SK-N-SH treated with all-trans-retinoic acid at 6 μM for 48 hours (cell line): ENCODE data around the gene HMX3.

ENCODE experiments used
- ARNTL ChIP-seq: fragments of 450-650 bp; formaldehyde crosslinking; IDR thresholded peaks from 2 replicates; pipeline ENCODE4 v1.5.0; 2020; ENCODE audit warnings: low read depth, mild to moderate bottlenecking, moderate library complexity, borderline replicate concordance
- CSDC2 ChIP-seq: fragments of 250-450 bp; sonication (Bioruptor Pico); IDR thresholded peaks from 2 replicates; pipeline ENCODE4 v1.5.0; 2020; ENCODE audit warnings: mild to moderate bottlenecking, moderate library complexity
- GLIS3 ChIP-seq: fragments of 250-450 bp; sonication (Bioruptor Pico); IDR thresholded peaks from 2 replicates; pipeline ENCODE4 v1.5.0; 2020; ENCODE audit warnings: mild to moderate bottlenecking, moderate library complexity
- OSR1 ChIP-seq: fragments of 250-450 bp; sonication (Bioruptor Pico); IDR thresholded peaks from 2 replicates; pipeline ENCODE4 v1.8.0; 2022; ENCODE audit warnings: moderate library complexity, mild to moderate bottlenecking, inconsistent platforms
- PPARA ChIP-seq: fragments of 250-450 bp; sonication (Bioruptor Pico); IDR thresholded peaks from 2 replicates; pipeline ENCODE4 v1.5.0; 2020; ENCODE audit warnings: mild to moderate bottlenecking, borderline replicate concordance
- TOX ChIP-seq: fragments of 250-450 bp; sonication (Bioruptor Pico); IDR thresholded peaks from 2 replicates; pipeline ENCODE4 v1.8.0; 2021; ENCODE audit warnings: mild to moderate bottlenecking, moderate library complexity, borderline replicate concordance
- ZC3H10 ChIP-seq: fragments of 250-450 bp; sonication (Bioruptor Pico); IDR thresholded peaks from 2 replicates; pipeline ENCODE4 v1.5.1; 2021; ENCODE audit warnings: mild to moderate bottlenecking, moderate library complexity
- ZFP3 ChIP-seq: fragments of 250-450 bp; sonication (Bioruptor Pico); IDR thresholded peaks from 2 replicates; pipeline ENCODE4 v1.5.0; 2020; ENCODE audit warnings: mild to moderate bottlenecking, moderate library complexity
- ZFP30 ChIP-seq: fragments of 450-650 bp; formaldehyde crosslinking; IDR thresholded peaks from 2 replicates; pipeline ENCODE4 v1.5.0; 2022; ENCODE audit warnings: mild to moderate bottlenecking, moderate library complexity
- ZNF8 ChIP-seq: fragments of 450-650 bp; formaldehyde crosslinking; IDR thresholded peaks from 2 replicates; pipeline ENCODE4 v1.5.0; 2020; ENCODE audit warnings: mild to moderate bottlenecking, moderate library complexity
- TF ChIP-seq, protein P1 (sequence below): fragments of 250-450 bp; sonication (Bioruptor Pico); IDR thresholded peaks from 2 replicates; pipeline ENCODE4 v1.8.0; 2020; ENCODE audit warnings: mild to moderate bottlenecking, moderate library complexity, borderline replicate concordance

DNA sequence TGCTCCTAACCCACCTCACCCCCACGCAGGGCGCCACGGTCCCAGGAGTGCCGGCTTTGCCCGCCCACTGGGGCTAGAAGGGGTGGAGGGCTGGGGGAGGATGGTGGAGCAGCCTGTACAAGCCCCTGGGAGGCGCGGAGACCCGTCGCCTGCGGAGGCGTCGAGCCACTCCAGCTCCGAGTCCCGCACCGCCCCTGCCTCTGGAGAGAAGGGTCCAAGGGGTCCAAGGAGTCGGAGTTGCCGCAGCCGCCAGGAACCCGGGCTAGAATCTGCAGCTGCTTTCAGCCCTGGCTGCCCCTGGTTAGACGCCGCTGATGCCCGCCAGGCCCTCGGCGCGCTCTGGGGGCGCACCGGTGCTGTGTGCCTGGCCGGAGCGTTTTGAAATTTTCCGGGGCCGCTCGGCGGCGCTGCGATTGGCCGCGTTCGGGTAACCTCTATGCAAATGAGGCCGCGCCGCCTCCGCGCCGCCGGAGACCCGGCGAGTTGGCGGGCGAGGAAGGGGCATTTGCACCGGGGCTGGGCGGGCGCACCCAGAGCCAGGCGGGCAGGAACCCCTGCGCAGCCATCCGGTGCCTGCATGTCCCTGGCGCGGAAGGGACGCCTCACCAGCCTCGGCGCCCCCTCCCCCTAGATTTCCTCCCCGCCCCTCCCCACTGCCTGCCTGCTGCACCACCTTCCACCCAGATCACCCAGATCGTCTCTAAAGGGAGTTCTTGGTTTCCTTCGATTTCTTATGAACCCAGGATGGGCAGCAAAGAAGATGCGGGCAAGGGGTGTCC lies 12.1 kb downstream of the HMX3 start, which contains the start of gene HMX2:
- TF ChIP-seq, protein P1, sequence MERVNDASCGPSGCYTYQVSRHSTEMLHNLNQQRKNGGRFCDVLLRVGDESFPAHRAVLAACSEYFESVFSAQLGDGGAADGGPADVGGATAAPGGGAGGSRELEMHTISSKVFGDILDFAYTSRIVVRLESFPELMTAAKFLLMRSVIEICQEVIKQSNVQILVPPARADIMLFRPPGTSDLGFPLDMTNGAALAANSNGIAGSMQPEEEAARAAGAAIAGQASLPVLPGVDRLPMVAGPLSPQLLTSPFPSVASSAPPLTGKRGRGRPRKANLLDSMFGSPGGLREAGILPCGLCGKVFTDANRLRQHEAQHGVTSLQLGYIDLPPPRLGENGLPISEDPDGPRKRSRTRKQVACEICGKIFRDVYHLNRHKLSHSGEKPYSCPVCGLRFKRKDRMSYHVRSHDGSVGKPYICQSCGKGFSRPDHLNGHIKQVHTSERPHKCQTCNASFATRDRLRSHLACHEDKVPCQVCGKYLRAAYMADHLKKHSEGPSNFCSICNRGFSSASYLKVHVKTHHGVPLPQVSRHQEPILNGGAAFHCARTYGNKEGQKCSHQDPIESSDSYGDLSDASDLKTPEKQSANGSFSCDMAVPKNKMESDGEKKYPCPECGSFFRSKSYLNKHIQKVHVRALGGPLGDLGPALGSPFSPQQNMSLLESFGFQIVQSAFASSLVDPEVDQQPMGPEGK (CRISPR knock-in tag) = no peak
- TF ChIP-seq ARNTL (CRISPR knock-in tag) = no peak
- no peak for TF ChIP-seq OSR1 (CRISPR knock-in tag)
- TF ChIP-seq ZC3H10 (CRISPR knock-in tag) = no peak
- no peak for TF ChIP-seq PPARA (CRISPR knock-in tag)
- TF ChIP-seq GLIS3 (CRISPR knock-in tag) = no peak
- no peak for TF ChIP-seq ZFP3 (CRISPR knock-in tag)
- no peak for TF ChIP-seq ZNF8 (CRISPR knock-in tag)
- no peak for TF ChIP-seq ZFP30 (CRISPR knock-in tag)
- no peak for TF ChIP-seq TOX (CRISPR knock-in tag)
- TF ChIP-seq CSDC2 = no peak
